HG03280 (cell line): ENCODE results near the gene CREB3.
A peak's percentile ranks its signal among the peaks of the same experiment; 100 is the strongest.

Experiments
- ATAC-seq: cut with Tn5 transposase; IDR thresholded peaks from one replicate; pipeline ENCODE4 v1.9.1; 2021; ENCODE audit warnings: mild to moderate bottlenecking, moderate library complexity; ENCODE audit not compliant: unreplicated experiment

The CREB3 gene

GRCh38 chr9:35748242-35748857 lies 15.9 kb downstream of the CREB3 start:
- ATAC-seq, result peak; percentile 7

DNA sequence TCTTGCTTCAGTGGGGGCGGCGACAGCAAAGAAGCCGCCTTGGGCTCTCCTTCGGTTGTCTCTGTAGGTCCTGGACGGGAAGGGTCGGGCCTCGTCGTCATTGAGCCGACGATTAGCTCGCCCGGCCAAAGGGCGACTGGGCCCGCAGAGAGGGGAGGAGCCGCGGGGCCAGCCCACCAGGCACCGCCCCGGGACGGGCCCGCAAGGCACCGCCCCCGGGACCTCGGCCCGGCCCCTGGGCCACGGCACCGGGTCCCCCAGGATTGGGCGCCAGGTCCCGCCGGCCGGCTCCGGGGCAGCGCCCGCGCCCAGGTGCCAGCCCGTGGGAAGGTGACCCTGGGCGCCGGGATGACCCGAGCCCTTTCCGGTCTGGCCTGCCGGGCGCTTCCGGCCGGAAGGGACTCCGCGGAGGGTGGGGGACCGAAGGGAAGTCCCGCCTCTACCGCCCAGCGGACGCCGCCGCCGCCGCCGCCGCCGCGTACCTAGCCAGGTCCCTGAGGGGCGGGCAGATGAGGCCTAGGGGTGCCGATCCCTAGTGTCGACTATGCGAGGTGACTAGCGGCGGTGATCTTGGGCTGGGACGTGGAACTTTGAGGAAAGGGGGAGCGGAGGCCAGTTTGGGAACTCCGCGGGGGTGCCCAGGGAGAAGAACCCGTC lies 16.5 kb downstream of the CREB3 start, which contains the start of the genes GBA2 and RGP1:
GBA2 (minus strand) TSS at position 371 of the 657 bp plus-strand sequence. CDS start 524 bp downstream, outside the sequence.
RGP1 (plus strand) TSS at position 430 of the 657 bp plus-strand sequence. CDS start 469 bp downstream, outside the sequence.
- peak; percentile 79 for ATAC-seq

GRCh38 chr9:35749515-35750255 lies 17.2 kb downstream of the CREB3 start:
- ATAC-seq, result peak; percentile 22

DNA sequence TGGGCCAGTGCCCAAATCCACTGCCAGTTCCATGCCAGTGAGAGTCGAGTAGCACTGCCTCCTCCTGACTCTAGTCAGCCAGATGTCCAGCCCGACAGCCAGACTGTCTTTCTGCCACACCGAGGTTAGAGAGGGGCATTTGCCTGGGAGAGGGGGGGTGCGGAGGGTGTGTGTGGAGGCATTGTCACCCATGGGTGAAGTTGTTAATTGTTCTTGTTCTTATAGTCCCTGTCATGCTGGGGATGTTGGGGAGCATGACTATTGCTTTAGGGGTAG lies 17.7 kb downstream of the CREB3 start:
- ATAC-seq, result no peak

DNA sequence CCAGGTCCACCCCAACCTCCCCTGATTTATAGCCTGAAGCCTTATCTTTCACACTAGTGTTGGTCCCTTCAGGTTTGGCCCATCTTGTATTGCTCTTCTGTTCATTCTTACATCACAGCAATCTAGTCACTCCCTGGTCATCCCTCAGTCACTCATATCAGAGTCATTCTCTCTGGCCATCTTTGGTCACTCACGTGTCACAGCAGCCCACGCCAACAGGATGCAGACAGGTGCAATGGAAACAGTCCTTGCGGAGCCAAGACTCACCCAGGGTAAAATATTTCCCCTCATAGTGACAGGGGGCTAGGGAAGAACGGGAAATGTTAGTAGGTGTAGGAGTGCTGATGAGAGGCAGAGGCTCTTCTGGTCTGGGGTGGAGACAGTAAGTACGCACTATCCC lies 21.0 kb downstream of the CREB3 start:
- no peak for ATAC-seq

- no peak for ATAC-seq
Observed at GRCh38 chr9:35754264-35754663, 21.8 kb downstream of the CREB3 start, which contains the start of gene MSMP. Gene MSMP (minus strand): TSS chr9:35754276. CDS start chr9:35754129, 147 bp downstream.

DNA sequence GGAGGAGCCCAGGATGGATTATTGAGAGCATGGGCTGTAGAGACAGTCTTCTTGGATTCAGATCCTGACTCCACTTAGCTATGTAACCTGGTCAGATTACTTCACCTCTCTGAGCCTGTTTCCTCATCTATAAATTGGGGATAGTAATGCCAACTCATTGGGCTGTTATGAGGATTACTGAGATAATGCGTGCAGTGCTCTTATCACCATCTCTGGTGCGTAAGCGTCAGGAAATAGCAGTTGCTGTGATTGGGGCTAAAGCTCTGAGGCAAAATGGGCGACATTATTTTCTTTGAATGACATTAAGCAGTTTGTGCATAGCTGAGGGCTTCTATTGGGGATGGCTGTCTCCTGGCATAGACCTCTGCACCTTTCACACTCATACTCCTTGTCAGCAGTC lies 22.6 kb downstream of the CREB3 start:
- no peak for ATAC-seq

GRCh38 chr9:35756275-35757225 lies 24.1 kb downstream of the CREB3 start:
- ATAC-seq, result peak; percentile 58

- ATAC-seq, result peak; percentile 33
Observed at GRCh38 chr9:35757226-35757891, 24.9 kb downstream of the CREB3 start.

DNA sequence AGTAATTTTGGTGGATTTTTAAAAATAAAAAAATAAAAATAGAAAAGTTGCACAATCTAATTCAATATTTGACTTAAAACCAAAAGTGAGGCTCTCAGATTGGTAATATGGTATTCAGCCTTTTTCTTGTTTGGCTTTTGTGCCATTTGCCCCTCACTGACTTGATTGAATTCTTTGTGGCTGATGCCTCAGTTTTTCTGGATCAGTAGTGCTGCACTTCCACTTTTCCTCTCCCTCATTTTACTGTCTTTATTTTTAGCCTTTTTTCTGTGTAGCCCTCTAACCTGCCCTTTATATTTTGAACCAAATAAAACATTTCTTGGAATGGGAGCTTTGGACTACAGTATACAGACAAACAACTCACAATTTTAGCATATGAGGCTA lies 25.4 kb downstream of the CREB3 start:
- no peak for ATAC-seq

- ATAC-seq, result no peak
Observed at GRCh38 chr9:35758475-35759050, 26.1 kb downstream of the CREB3 start.

DNA sequence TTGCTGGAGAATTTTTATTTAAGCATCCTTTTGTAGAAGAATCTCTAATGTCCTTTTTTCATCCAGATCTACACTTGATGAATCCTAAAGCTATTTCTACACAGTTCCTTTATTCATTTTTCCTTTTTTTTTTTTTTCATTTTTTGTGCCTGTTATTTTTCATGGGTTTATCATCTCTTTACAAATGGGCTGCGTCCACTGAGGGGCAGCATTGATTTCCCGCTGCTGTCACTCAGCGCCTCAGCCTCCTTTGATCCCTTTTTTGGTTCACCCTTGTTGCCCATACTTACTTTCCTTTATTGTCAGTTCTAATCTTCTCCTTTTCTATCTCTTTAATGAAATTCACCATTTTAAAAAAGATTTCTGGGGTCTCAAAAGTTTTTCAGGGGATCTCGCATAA lies 27.3 kb downstream of the CREB3 start:
- ATAC-seq, result no peak

- ATAC-seq, result no peak
Observed at GRCh38 chr9:35760651-35761050, 28.2 kb downstream of the CREB3 start.

DNA sequence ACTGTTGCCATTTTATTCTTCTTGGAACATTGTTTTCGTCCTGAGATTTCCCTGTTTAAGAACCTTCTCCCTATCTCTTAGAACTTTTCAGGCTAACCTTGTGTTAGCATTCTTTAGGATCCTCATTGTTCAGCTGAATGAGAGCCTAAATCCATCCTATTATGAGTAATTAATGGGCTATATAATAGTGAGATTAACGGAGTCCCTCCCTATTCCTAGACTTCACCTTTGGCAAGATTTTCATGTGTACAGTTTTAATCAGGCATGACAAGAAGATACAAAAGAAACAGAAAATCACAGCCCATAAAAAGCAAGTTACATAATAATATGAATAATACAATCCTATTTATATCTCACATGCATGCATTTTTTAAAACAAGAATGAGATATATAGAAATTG lies 30.7 kb downstream of the CREB3 start:
- no peak for ATAC-seq

- no peak for ATAC-seq
Observed at GRCh38 chr9:35763803-35764202, 31.3 kb downstream of the CREB3 start.

GRCh38 chr9:35766997-35767396 lies 34.5 kb downstream of the CREB3 start:
- no peak for ATAC-seq

GRCh38 chr9:35767458-35767857 lies 35.0 kb downstream of the CREB3 start:
- ATAC-seq, result no peak

DNA sequence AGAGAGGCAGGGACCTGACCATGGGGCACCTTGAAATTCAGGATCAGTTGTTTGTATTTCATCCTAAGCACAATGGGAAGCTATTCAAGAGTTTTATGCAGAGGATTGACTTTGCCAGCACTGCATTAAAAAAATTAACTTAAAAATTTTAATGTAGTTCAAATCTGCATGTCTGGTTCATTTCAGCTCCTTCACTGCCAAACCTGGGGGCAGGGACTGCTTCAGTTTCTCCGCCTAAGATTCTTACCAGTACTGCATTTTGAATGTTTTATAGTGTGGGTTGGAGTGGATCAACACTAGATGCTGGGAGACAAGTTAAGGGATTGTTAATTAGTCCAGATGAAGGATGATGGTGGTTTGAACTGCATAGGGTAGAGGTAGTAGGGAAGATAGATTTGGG lies 37.3 kb downstream of the CREB3 start:
- no peak for ATAC-seq

GRCh38 chr9:35771075-35771433 lies 38.6 kb downstream of the CREB3 start:
- ATAC-seq, result no peak

DNA sequence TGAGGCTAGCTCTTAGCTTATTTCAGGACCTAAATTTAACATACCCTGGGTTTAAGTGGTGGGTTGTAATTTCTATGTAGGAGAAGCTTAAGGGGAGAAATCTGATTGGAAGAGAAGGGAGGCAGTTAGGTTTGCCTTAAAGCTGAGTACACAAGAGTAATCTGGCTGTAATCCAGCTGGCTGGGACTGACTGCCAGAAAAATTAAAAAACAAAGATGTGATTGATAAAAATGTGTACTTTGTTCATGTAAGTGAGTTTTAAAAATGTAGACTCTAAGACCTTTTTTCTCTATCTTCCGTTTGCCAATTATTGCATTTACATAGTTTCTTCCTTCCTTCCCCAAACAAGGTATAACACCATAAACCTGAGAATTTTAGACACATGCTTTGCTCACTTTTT lies 39.1 kb downstream of the CREB3 start:
- no peak for ATAC-seq
